ENCODE results near the gene ERN1.

ERN1 gene

DNA sequence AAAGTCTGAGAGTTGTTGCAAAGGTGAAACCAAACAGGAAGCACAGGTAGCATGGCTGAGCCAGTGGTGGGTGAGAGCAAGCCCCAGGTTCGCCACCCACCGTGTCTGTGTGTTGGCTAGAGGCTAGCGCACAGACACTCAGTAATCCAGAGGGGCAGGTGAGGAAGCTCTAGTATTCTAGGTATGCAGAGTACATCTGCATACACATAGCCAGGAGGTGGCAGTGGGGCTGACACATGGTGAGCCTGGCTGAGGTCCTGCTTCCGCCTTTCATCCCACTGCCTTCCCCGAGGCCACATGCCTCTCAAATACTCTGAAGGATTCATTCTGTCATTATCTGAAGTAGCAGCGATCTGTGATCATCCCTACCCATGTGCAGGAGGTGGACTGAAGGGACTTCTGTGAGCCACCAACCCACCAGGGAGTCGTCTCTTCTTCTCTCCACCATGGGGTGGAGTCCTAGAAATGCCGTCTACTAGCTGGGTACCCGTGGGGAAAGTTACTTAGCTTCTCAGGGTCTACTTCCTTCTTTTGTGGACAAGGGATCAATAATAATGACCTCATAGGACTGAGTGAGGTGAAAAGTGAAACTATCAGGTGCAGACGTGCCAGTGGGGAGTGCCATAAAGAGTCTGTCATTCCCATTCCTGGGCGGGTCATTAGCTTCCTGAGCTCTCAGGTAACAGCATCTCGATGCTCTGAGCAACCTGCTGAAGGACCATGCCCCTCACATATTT is 73.5 kb downstream of the ERN1 start:
- no peak for DNase-seq

DNA sequence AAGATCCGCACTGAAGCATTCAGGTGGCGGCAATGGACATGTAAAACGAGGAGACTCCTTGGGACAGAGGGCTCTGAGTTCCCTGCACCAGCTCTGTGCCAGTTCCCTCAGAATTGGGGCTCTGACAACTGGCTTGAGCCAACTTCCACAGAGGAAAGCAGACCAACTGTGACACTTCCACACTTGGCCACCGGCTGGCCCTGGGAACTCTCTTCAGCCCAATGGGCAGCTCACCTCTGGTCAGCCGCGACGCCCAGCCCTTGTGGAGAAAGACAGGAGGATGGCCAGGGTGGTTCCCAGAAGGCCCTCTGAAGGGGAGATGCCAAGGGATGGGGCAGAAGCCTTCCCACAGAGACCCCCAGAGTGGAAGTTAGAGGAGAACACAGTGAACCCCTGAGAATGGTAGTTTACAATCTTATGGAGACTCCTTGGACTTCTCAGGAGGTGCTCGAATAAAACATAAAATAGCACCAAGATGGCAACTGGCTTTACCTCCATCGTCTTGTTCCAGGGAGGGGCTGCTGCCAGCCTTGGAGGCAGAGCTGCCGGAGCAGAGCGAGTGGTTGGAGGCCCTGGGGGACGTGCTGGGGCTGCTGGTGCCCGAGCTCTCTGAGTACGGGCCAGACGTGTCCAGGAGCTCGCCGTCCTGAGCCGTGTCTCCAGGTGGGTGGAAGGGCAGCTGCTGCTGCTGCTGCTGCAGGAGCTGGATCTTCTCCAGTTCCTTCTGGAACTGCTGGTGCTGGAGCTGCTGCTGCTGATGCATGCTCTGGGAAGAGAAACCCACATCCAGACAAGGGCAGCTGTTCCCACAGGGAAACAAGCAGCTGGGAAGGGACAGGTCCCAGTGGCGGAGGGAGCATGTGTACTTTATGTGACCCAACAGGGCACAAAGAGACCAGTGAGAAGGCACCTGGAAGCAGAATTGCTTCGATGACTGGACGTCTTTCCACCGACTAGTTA is 74.5 kb downstream of the ERN1 start:
- no peak for DNase-seq

DNA sequence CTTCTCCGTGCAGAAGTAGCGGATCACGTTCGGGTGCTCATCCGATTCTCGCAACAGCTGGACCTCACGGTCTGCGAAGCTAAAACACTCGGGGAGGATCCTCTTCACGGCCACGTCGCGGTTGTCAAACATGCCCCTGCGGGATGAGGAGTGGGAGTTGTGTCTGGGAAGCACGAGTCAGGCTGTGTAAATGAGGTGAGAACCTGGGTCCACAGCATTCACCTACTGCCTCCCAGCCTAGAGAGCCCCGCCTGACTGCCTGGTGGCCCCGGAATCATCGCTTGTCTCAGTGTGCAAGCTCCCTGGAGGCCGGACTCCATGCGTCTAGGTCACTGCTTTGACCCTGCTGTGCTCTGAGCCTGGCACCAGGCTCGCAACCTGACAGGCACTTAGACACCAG is 75.6 kb downstream of the ERN1 start:
- no peak for DNase-seq

GRCh38 chr17:64053101-64053500 is 76.8 kb downstream of the ERN1 start:
- no peak for DNase-seq

GRCh38 chr17:64051153-64051552 is 78.8 kb downstream of the ERN1 start:
- DNase-seq, result no peak

GRCh38 chr17:64048805-64049204 is 81.1 kb downstream of the ERN1 start:
- no peak for DNase-seq

DNA sequence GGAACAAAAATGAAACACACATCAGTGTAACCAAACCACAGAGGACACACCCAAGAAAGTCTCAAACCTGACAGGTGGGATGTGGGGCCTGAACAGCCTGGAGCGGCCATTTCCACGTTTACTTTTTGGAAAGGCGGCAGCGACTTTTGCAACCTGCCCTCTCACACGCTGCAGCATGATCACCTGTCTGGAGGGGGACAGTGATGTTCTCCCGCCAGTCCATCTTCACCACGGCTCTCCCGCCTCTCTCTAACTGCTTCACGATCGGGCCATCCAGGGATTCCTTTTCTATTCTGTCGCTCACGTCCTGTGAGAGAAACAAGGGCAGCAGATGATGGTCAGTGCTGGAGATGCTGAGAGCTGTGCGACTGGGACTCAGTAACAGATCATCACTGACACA is 84.8 kb downstream of the ERN1 start:
- DNase-seq, result no peak

DNA sequence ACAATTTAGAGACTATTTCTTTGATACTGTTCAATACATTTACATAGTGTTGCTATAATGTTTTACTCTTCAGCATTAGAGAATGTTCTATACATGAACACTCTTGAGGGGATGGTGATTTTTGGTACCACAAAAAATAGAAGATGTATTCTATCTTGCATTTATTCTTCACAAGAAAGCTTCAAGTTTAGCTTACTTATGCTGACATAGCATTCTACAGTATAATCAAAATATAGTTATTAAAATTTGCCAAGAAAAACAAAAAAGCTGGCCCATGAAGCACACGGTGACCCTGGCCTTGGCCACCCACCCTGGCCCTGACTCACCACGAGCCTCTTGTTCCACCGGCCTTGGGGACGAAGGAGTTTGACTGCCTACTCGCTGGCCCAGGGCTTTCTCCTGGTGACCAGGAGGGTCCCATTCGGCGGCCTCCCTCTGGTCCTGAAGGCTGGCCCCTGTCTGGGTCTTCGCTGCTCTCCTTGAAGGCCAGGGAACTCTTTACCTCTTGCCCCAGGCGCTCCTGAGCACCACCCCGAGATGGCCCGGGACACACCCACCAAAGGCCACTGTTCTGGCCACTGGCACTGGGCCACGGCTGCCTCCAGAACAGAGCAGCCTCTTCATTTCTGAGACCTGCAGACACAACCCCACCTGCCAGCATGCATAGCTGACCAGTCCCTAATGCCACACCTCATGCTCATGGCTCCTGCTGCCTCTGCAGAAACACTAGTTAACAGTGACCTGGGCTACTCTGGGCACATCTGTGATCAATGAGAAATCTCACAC is 87.1 kb downstream of the ERN1 start:
- no peak for DNase-seq

- no peak for DNase-seq
These were observed 88.0 kb downstream of the ERN1 start for GRCh38 chr17:64041912-64042311.

GRCh38 chr17:64040206-64040605 is 89.7 kb downstream of the ERN1 start:
- DNase-seq, result no peak

- DNase-seq, result no peak
These were observed 90.9 kb downstream of the ERN1 start for GRCh38 chr17:64039106-64039400.

DNA sequence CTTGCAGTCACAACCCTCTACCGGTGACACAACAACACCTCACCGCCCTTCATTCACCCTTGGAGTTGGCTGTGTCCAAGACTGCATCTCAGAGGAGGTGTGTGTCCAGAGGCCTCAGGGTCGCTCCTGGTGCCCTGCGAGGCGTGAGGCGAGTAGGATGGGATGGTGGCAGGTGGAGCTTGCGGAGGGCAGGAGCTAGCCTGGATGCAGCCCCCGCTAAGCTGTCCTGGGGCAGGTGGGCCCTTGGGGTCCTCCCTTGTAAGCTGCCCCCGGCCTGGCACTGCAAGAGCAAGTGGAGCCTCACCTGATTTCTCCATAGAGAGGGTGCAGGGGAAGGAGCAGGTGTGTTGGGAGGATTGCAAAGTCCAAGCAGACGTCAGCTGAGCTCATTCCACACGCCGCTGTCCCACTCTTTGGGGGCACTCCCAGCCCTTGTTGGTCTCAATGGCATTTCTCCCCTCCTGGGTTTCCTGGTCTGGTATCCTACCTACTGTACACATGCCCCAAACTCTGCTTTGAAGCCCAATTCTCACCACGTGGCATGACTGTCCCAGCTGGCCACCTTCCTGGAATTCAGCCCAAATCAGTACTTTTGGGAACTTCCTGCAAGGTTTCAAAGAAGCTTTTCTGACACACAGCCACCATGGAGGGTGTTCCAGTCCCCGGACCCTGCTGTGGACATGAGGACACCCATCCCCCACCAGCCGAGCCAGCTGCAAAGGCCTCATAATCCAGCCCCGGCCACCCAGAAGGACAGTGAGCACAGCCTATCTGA is 91.4 kb downstream of the ERN1 start:
- no peak for DNase-seq

- no peak for DNase-seq
These were observed 92.1 kb downstream of the ERN1 start for GRCh38 chr17:64037802-64038201.

DNA sequence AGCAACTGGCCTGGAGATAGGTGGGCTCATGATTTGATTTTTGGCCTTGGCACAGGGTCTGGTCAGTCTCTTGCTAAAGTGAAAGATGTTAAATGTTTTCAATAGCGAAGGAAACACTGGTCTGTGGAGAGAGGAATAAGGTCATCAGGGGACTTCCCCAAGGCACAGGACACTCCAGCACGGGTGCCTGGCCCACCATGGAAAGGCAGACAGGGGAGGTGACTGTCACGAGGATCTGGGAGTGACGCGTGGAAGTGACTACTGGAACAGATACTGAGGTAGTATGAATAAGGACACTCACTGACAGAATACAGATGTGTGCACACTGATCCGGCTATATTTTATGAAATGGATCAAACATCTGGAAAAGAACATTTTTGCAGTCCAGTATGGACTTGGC is 92.8 kb downstream of the ERN1 start:
- no peak for DNase-seq

GRCh38 chr17:64036198-64036922 is 93.6 kb downstream of the ERN1 start:
- DNase-seq, result no peak

DNA sequence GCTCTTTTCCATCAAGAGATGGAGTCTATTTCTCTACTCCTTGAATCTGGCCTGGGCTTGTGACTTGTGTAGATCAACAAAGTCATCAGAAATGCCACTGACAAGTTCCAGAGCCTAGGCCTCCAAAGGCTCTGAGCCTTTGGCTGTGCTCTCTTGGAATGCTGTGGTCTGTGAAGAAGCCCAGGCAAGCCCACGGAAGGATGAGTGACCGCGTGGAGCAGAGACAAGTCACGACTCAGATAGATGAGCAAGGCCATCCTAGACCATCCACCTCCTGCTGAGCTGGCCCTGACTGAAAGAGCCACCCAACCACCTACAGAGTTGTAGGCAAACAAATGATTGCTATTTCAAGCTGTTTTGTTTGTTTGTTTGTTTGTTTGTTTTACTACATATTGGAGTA is 97.9 kb downstream of the ERN1 start:
- DNase-seq, result no peak

- no peak for DNase-seq
These were observed 101.0 kb downstream of the ERN1 start for GRCh38 chr17:64028874-64029464.

DNA sequence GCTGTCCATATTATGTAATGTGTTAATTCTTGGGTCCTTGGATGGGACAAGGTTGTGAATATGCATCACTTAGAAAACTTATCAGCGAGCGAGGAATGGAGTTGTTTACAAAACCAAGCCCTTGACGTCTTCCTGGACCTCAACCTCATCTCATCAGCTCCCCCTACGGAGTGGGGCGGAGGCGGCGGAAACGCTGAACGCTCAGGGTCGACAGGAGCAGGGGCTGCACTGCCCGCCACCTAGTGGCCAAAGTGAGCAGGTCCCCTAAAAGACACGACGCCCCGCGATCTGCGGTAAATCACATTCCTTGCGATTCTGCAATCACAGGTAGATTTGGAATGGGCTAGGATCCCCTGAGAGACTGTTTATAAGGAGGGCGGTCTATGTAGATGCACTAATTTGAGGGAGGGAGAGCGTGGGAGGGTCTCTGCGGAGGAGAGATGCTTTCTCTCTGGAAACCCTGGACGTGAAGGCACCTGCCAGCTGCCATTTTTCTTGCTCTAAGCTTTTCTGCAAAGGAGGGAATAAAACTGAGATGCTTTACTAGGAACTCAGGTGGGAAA is 104.1 kb downstream of the ERN1 start:
- no peak for DNase-seq

- no peak for DNase-seq
These were observed 104.9 kb downstream of the ERN1 start for GRCh38 chr17:64024781-64025731.

DNA sequence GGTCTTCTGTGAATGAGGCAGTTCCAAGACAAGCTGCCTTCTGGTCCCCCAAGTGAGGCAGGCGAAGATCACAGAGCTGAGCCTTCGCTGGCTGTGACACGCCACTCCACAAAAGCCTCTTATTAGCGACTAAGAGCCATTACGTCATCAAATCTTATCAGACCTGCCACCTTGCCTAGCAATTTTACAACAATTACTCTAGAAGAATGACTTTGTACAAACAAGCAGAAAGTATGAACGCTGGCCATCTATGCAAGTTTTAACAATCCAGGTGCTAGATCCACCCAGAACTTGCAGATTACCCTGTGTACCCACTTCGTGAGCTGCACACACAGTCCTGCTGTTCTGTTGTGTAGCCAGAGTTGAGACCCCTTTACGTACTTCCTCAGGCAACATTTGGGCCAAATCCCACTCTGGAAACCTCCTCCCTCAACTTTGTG is 105.7 kb downstream of the ERN1 start:
- no peak for DNase-seq

Measured in NCI-H1048 (cell line).